A549 (cell line): ENCODE data around the gene SCUBE3.

Source experiments
- BCL3 ChIP-seq: fragments of >200 bp; sonication (Bioruptor Twin); formaldehyde crosslinking; IDR thresholded peaks from 3 replicates; pipeline ENCODE4 v1.6.1; 2016
- BHLHE40 ChIP-seq: IDR thresholded peaks from 2 replicates; pipeline ENCODE4 v1.6.1; 2012; ENCODE audit warnings: low read depth, low read length, inconsistent platforms
- HOXA7 ChIP-seq: fragments of 250-450 bp; sonication (Bioruptor Pico); IDR thresholded peaks from 2 replicates; pipeline ENCODE4 v1.5.0; 2020; ENCODE audit warnings: mild to moderate bottlenecking, moderate library complexity
- RAD21 ChIP-seq, 2 experiments: fragments of >200 bp in 1 of 2; sonication (Bioruptor Twin) in 1 of 2; formaldehyde crosslinking in 1 of 2; IDR thresholded peaks in 1 of 2; conservative IDR thresholded peaks in 1 of 2; 2 replicates in 1 of 2; 3 replicates in 1 of 2; pipeline ENCODE4 v1.6.1; 2012 to 2018; ENCODE audit warnings: inconsistent platforms in 1 of 2
- RCOR1 ChIP-seq: fragments of 150-350 bp; IDR thresholded peaks from 2 replicates; pipeline ENCODE4 v1.6.1; 2014; ENCODE audit warnings: antibody characterized with exemption, low read length, low read depth
- ZSCAN20 ChIP-seq: fragments of 250-450 bp; sonication (Bioruptor Pico); IDR thresholded peaks from 2 replicates; pipeline ENCODE4 v1.8.0; 2022; ENCODE audit warnings: mild to moderate bottlenecking, moderate library complexity
- TF ChIP-seq, protein P1 (sequence below): fragments of >200 bp; sonication (Bioruptor Twin); formaldehyde crosslinking; IDR thresholded peaks from 3 replicates; pipeline ENCODE4 v1.5.1; 2016
- TF ChIP-seq, protein P2 (sequence below): fragments of 450-650 bp; IDR thresholded peaks from 2 replicates; pipeline ENCODE4 v1.6.1; 2014; ENCODE audit warnings: antibody characterized with exemption

GRCh38 chr6:35213824-35214756, at the start of gene SCUBE3:
- TF ChIP-seq HOXA7 (CRISPR knock-in tag): no peak
- TF ChIP-seq BHLHE40: no peak
- no peak for TF ChIP-seq RCOR1
- TF ChIP-seq ZSCAN20 (CRISPR knock-in tag): no peak
- TF ChIP-seq, protein P1, sequence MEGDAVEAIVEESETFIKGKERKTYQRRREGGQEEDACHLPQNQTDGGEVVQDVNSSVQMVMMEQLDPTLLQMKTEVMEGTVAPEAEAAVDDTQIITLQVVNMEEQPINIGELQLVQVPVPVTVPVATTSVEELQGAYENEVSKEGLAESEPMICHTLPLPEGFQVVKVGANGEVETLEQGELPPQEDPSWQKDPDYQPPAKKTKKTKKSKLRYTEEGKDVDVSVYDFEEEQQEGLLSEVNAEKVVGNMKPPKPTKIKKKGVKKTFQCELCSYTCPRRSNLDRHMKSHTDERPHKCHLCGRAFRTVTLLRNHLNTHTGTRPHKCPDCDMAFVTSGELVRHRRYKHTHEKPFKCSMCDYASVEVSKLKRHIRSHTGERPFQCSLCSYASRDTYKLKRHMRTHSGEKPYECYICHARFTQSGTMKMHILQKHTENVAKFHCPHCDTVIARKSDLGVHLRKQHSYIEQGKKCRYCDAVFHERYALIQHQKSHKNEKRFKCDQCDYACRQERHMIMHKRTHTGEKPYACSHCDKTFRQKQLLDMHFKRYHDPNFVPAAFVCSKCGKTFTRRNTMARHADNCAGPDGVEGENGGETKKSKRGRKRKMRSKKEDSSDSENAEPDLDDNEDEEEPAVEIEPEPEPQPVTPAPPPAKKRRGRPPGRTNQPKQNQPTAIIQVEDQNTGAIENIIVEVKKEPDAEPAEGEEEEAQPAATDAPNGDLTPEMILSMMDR: no peak
- no peak for TF ChIP-seq RAD21 (conservative IDR thresholded peaks at IDR 0.05 in 1 of 2, IDR thresholded peaks at IDR 0.05 in 1 of 2)
- TF ChIP-seq, protein P2, sequence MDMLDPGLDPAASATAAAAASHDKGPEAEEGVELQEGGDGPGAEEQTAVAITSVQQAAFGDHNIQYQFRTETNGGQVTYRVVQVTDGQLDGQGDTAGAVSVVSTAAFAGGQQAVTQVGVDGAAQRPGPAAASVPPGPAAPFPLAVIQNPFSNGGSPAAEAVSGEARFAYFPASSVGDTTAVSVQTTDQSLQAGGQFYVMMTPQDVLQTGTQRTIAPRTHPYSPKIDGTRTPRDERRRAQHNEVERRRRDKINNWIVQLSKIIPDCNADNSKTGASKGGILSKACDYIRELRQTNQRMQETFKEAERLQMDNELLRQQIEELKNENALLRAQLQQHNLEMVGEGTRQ: no peak
- no peak for TF ChIP-seq BCL3
